ENCODE data around the gene PARK7. TPM values are rescaled to one million over a fixed set of nuclear protein-coding genes. Genes with fewer than 3 reads are reported as not detected.

PARK7 gene
- total RNA-seq, 1 donor from 2014 or later: 514 TPM

DNA sequence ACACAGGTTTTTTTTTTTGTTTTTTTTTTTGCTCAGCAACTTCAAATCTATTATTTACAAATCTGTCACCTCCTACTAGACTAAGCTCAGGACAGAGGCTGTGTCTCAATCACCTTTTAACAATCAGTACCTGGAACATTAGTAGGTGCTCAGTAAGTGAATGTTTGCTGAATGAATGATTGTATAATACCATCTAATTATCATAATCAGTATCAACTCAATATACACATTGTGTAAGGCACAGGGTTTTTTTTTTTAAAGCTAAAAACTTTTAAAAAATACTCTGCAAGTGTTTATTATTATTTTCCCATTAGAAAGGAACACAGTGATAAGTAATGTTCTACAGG is 55.4 kb downstream of the PARK7 start:
- no peak for DNase-seq (ENCODE audit: low spot score)
- intact Hi-C loops (cut with micrococcal nuclease): no loop called here

DNA sequence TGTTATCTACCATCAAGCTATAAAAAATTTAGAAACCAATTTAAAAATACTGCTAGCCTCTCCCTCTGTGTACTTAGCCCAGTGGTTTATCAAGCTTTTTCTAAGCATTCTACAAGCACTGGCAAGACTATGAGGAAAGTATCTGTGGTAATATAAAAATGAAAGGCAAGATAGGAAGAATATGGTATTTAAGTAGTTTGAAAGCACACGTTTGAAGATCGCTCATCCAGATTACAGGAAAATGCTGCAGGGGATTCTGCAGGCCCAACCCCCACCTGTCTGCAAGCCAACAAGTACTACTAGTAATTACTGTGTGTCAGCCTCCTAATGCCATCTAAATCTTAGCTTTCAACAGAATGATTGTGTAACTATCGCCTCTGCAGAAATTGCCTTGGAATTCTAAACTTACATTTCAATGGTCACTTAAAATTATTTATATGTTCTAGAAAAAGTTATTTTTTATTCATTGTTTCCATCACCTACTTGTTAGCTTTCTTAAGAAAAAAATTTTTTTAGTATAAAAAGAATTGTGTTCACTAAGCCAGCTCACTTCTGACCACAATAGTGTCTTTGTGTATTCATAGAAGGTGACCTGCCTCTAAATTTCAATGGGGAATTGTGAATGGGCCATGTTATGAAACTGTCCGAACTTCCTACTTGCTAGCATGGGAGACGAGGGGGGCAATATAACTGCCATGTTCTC is 56.1 kb downstream of the PARK7 start:
- intact Hi-C loops (cut with micrococcal nuclease): no loop called here
- peaks cover 3% of the 10 kb centered on the region for H3K4me1 Mint-ChIP-seq (ENCODE audit: low read depth)
- H3K27ac Mint-ChIP-seq: no peak overlapping the region
- H3K27me3 Mint-ChIP-seq (ENCODE audit: low read depth): peaks cover 21% of the 10 kb centered on the region
- no peaks in the 10 kb centered on the region for H3K36me3 Mint-ChIP-seq (ENCODE audit: low read depth)
- H3K4me3 Mint-ChIP-seq (ENCODE audit: low read depth): no peak overlapping the region
- DNase-seq (ENCODE audit: low spot score): no peak
- no peaks in the 10 kb centered on the region for H3K9me3 Mint-ChIP-seq

More for the DNA sequence above, 55.4 kb downstream of the PARK7 start:
- Mint-ChIP-seq H3K27ac (no peak overlapping the region), H3K4me1 (ENCODE audit: low read depth) (peaks cover 3% of the 10 kb centered on the region), H3K27me3 (ENCODE audit: low read depth) (peaks cover 15% of the 10 kb centered on the region), H3K9me3 (no peaks in the 10 kb centered on the region), H3K4me3 (ENCODE audit: low read depth) (no peak overlapping the region), H3K36me3 (ENCODE audit: low read depth) (no peaks in the 10 kb centered on the region)

DNA sequence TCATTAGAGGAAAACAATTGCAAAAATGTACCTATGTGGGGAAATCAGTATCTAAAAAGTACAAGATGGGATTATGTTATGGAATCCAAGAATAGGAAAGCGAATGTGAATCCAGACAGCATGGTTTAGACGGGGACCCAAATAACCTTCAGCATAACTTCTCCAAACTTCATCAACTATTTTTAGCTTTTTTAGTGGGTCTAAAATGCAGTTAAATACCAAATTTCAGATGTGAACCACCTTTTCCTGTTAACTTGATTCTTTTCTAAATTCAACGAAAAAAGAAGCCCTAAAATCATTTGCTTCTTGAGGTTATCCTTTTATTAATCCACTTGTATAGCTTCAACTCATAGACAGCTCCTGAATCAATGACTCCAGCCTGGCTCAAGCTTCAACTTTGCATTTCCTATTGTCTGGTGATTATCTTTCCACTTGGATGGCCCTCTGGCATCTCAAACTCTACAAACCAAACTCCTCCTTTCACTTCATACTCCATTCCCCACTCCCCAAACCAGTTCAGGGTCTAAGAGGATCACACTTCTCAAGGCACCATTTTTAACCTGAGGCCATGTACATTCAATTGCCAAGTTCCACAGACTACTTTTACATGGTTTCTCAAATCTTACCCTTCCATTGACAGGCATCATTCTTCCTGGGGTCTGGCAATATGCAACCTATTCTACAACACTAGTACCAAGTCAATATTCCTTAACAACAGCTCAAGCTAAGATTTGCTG is 57.1 kb downstream of the PARK7 start:
- H3K27ac Mint-ChIP-seq: no peak overlapping the region
- intact Hi-C loops (cut with micrococcal nuclease): no loop called here
- no peaks in the 10 kb centered on the region for H3K36me3 Mint-ChIP-seq (ENCODE audit: low read depth)
- H3K9me3 Mint-ChIP-seq: no peaks in the 10 kb centered on the region
- H3K4me1 Mint-ChIP-seq (ENCODE audit: low read depth): peaks cover 3% of the 10 kb centered on the region
- DNase-seq (ENCODE audit: low spot score): no peak
- no peak overlapping the region for H3K4me3 Mint-ChIP-seq (ENCODE audit: low read depth)
- H3K27me3 Mint-ChIP-seq (ENCODE audit: low read depth): peaks cover 29% of the 10 kb centered on the region

DNA sequence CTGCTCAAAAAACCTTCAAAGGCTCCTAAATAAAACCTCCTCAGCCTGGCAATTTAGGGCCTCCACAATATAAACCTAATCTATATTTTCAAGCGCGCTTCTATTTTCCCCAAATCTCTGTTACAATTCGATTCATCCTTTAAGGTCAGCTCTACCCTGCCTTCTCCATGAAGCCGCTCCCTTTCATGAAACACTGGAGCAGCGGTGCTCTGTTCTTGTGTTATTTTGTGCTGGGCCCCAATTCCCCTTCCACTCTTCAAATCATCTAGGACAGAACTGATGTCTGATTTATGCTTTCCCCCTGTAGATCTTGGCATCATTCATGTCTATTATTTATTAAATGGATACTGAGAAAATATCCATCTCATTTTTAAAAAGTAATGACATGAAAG is 57.7 kb downstream of the PARK7 start:
- Mint-ChIP-seq H3K4me3 (ENCODE audit: low read depth) (no peak overlapping the region), H3K27me3 (ENCODE audit: low read depth) (peaks cover 34% of the 10 kb centered on the region), H3K4me1 (ENCODE audit: low read depth) (peaks cover 3% of the 10 kb centered on the region), H3K9me3 (no peaks in the 10 kb centered on the region), H3K27ac (no peak overlapping the region), H3K36me3 (ENCODE audit: low read depth) (no peaks in the 10 kb centered on the region)
- intact Hi-C loops (cut with micrococcal nuclease): no loop called here
- DNase-seq (ENCODE audit: low spot score): no peak

DNA sequence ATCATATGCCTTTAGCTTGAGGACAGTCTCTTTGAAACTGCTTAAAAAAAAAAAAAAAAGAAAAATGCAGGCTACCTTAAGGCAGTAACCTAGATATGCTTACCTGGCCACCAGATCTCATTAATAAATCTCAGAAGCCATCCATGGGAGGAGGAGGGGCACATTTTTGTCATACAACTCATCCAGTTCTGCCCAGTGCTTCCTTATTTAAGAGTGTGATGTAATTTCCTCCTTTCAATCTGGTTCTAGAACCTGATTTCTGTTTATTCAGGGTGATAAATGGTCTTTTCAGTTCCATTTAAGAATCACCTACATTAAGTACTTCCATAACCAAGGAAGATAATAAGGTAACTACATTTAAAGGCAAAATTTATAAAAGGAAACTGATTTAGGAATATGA is 58.5 kb downstream of the PARK7 start:
- H3K36me3 Mint-ChIP-seq (ENCODE audit: low read depth): no peaks in the 10 kb centered on the region
- intact Hi-C loops (cut with micrococcal nuclease): no loop called here
- H3K27ac Mint-ChIP-seq: no peak overlapping the region
- H3K4me1 Mint-ChIP-seq (ENCODE audit: low read depth): peaks cover 4% of the 10 kb centered on the region
- no peak overlapping the region for H3K4me3 Mint-ChIP-seq (ENCODE audit: low read depth)
- peaks cover 42% of the 10 kb centered on the region for H3K27me3 Mint-ChIP-seq (ENCODE audit: low read depth)
- no peaks in the 10 kb centered on the region for H3K9me3 Mint-ChIP-seq
- DNase-seq (ENCODE audit: low spot score): no peak

DNA sequence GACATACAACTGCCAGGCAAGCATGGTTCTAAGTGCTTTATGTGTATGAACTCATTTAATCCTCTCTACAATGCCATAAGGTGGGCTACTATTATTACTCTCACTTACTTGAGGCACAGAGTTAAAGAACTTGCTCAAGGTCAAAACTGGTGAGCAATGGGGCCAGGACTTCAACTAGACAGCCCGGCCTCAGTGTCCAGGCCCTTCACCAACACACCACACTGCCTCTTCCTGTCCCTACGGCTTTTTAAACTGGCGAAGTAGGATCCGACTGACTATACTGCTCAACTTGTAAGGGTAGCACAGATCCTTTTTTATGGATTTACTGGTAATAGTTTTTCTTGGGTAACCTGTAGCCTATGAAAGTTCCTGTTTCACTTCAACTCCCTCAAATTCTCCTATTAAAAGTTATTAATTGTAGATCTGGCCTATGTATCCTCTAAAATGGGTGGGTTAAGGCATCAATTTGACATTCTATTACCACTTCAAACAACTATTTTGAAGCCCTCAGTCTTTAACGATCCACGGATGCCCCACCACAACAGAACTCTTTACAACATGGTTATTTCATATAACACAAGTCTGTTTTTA is 60.3 kb downstream of the PARK7 start:
- H3K27me3 Mint-ChIP-seq (ENCODE audit: low read depth): peaks cover 45% of the 10 kb centered on the region
- H3K27ac Mint-ChIP-seq: no peak overlapping the region
- H3K4me3 Mint-ChIP-seq (ENCODE audit: low read depth): no peak overlapping the region
- DNase-seq (ENCODE audit: low spot score): no peak
- H3K36me3 Mint-ChIP-seq (ENCODE audit: low read depth): no peaks in the 10 kb centered on the region
- H3K4me1 Mint-ChIP-seq (ENCODE audit: low read depth): peaks cover 12% of the 10 kb centered on the region
- intact Hi-C loops (cut with micrococcal nuclease): no loop called here
- no peaks in the 10 kb centered on the region for H3K9me3 Mint-ChIP-seq

DNA sequence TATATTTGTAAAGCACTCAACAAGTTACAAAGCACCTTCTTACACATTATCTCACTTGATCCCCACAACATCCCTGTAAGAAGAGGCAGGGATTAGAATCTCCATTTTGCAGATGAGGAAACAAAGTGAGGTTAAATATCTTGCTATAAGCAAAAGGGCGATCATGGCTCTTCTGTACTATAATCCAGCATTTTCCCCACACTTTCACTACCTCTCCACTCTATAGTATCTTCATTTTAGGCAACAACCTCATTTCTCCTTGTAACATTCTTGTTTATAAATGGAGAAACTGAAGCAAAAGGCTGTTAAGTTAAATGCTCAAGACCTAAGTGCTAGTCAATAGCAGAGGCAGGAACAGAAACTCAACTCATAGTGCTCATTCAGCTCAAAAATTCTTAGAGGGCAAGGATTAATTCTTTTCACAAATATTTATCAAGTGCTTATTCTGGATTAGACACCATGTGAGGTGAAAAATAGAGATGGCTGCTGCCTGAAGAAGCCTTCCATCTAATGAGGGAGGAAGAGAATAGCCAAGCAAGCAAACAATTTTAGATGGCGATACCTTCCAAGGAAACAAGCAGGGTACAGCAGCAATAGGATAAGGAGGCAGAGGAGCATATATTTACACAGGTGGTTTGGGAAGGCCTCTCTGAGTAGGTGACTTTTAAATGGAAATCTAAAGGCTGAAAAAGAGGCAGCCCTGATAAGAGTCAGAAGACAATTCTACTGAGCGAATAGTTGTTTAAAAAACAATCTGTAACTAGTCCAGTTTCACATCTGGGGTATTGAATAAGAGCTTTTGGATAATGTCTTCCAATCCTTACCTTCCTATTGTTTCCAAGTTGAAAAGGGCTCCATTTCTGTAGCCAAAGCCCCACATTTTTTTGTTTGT is 61.1 kb downstream of the PARK7 start:
- DNase-seq (ENCODE audit: low spot score): no peak
- intact Hi-C loops (cut with micrococcal nuclease): no loop called here
- peaks cover 13% of the 10 kb centered on the region for H3K4me1 Mint-ChIP-seq (ENCODE audit: low read depth)
- H3K9me3 Mint-ChIP-seq: no peaks in the 10 kb centered on the region
- no peak overlapping the region for H3K27ac Mint-ChIP-seq
- H3K27me3 Mint-ChIP-seq (ENCODE audit: low read depth): peaks cover 54% of the 10 kb centered on the region
- H3K4me3 Mint-ChIP-seq (ENCODE audit: low read depth): no peak overlapping the region
- H3K36me3 Mint-ChIP-seq (ENCODE audit: low read depth): no peaks in the 10 kb centered on the region

DNA sequence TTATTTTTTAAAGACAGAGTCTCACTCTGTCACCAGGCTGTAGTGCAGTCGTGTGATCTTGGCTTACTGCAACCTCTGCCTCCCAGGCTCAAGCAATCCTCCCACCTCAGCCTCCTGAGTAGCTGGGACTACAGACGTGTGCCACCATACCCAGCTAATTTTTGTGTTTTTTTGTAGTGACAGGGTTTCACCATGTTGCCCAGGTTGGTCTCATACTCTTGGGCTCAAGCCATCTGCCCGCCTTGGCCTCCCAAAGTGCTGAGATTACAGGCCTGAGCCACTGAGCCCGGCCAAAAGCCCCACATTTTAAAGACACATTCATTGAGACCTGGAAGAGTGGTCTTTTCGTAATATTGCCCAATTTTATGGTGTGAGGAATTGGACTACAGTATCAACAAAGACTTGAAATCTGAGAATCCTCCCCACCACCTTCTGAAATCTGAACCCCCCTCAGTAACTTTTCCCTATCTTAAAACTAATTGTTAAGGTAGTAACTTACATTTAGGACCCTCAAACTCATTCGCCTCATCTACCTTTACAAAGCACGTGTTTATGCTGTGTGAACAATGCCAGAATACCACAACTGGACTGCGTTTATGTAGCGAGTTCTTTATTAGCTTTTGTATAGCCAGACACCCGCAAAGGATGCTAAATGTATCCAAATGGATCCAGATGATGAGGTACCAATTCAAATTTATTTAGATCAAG is 61.9 kb downstream of the PARK7 start:
- peaks cover 56% of the 10 kb centered on the region for H3K27me3 Mint-ChIP-seq (ENCODE audit: low read depth)
- no peak overlapping the region for H3K4me3 Mint-ChIP-seq (ENCODE audit: low read depth)
- intact Hi-C loops (cut with micrococcal nuclease): no loop called here
- no peaks in the 10 kb centered on the region for H3K36me3 Mint-ChIP-seq (ENCODE audit: low read depth)
- H3K4me1 Mint-ChIP-seq (ENCODE audit: low read depth): peaks cover 11% of the 10 kb centered on the region
- no peak overlapping the region for H3K27ac Mint-ChIP-seq
- H3K9me3 Mint-ChIP-seq: no peaks in the 10 kb centered on the region
- DNase-seq (ENCODE audit: low spot score): no peak

DNA sequence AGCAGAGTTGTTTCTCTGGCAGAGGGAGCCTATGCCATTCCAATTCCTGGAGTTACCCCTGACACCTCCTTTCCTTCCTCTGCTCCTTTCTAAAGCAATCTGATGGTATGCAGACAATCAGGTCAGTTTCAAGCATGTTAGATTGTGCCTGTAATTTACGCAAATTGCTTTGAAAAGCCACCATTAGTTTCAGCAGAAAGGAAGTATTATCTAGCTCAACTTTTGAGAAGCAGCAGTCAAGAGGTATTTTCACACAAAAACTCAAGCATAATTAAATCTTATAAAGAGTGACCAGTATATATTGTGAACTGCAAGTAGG is 62.4 kb downstream of the PARK7 start:
- no peak overlapping the region for H3K4me3 Mint-ChIP-seq (ENCODE audit: low read depth)
- intact Hi-C loops (cut with micrococcal nuclease): no loop called here
- no peak overlapping the region for H3K27ac Mint-ChIP-seq
- DNase-seq (ENCODE audit: low spot score): no peak
- peaks cover 58% of the 10 kb centered on the region for H3K27me3 Mint-ChIP-seq (ENCODE audit: low read depth)
- H3K4me1 Mint-ChIP-seq (ENCODE audit: low read depth): peaks cover 11% of the 10 kb centered on the region
- H3K9me3 Mint-ChIP-seq: no peaks in the 10 kb centered on the region
- H3K36me3 Mint-ChIP-seq (ENCODE audit: low read depth): no peaks in the 10 kb centered on the region

DNA sequence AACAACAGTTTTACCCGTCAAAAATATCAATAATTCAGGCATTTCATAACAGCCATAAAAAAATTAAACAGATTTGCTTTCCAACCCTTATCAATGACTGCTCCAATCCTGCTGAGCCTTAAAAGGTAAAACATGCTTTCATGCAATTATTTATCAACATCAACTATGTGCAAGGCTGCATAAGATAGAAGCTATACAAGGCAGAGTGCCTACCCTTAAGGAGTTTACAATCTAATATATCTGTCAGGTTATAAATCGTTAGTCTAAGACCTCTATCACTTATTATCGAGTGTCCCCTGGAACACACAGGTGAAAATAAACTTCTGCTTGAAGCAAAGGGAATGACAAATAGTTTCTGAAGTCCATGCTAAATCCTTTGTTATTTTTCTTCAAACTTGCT is 62.8 kb downstream of the PARK7 start:
- H3K36me3 Mint-ChIP-seq (ENCODE audit: low read depth): no peaks in the 10 kb centered on the region
- no peaks in the 10 kb centered on the region for H3K9me3 Mint-ChIP-seq
- H3K4me1 Mint-ChIP-seq (ENCODE audit: low read depth): peaks cover 11% of the 10 kb centered on the region
- no peak overlapping the region for H3K27ac Mint-ChIP-seq
- peaks cover 57% of the 10 kb centered on the region for H3K27me3 Mint-ChIP-seq (ENCODE audit: low read depth)
- H3K4me3 Mint-ChIP-seq (ENCODE audit: low read depth): no peak overlapping the region
- intact Hi-C loops (cut with micrococcal nuclease): no loop called here
- no peak for DNase-seq (ENCODE audit: low spot score)

DNA sequence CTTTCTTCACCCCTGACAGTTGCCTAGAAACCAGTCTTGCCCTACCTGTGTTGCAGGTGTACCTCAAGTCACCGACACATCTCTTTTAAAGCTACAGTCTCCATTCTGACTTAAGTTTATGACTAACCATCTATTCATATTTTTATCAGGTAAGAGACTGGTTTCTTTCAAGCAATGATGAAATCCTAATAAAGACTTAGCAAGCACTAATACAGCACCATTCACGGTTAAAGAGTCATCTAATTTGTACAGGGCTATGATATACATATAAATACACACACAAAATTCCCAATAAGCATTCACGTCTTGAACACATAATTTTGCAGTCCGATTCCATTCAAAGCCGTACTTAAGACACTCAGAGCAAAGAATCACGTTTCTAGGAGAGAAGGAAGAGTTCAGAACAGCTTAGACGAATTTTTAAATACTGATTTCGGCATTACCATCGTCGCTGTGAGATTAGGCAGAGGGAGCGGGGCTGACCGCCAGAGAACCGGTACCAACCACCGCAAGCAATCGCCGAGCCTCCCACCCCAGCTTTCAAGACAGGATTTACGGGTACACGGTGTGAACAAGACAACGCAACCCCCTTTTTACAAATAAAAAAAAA is 63.7 kb downstream of the PARK7 start:
- Mint-ChIP-seq H3K36me3 (ENCODE audit: low read depth) (no peaks in the 10 kb centered on the region), H3K27ac (peak overlapping the region; percentile 24), H3K4me1 (ENCODE audit: low read depth) (peaks cover 11% of the 10 kb centered on the region), H3K27me3 (ENCODE audit: low read depth) (peaks cover 56% of the 10 kb centered on the region), H3K4me3 (ENCODE audit: low read depth) (peak overlapping the region; percentile 88), H3K9me3 (no peaks in the 10 kb centered on the region)
- intact Hi-C loops (cut with micrococcal nuclease): no loop called here
- no peak for DNase-seq (ENCODE audit: low spot score)

DNA sequence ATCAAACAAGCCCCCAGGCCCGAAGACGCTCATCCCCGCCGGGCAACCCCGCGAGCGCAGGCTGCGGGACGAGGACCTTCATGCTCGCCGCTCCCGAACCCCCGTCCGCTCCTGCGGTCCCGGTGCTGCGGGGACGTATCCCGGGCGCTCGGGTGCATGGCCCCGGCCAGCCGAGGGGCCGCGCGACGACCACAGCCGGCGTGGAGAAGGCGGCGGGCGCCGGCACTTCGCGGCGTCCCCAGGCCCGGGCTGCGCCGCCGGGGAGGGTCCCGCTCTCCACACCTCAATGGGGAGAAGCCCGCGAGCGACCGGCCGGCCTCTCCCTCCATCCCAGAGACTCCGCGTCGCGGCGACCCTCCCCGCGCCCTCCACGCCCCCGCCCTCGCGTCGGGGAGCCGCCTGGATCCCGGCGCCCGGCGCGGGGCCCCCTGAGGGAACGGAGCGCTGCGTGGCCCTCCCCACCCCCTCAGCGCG is 64.2 kb downstream of the PARK7 start:
- Mint-ChIP-seq H3K36me3 (ENCODE audit: low read depth) (no peaks in the 10 kb centered on the region), H3K4me3 (ENCODE audit: low read depth) (peak overlapping the region; percentile 88), H3K27me3 (ENCODE audit: low read depth) (peaks cover 56% of the 10 kb centered on the region), H3K4me1 (ENCODE audit: low read depth) (peaks cover 11% of the 10 kb centered on the region), H3K9me3 (no peaks in the 10 kb centered on the region), H3K27ac (no peak overlapping the region)
- no peak for DNase-seq (ENCODE audit: low spot score)
- intact Hi-C loops (cut with micrococcal nuclease): loop anchor here (1.0 kb wide), 1 partner anchor 291 kb away; no protein-coding TSS in a partner anchor

All from activated T-helper 2 cell treated with anti-CD3 and anti-CD28 coated beads, Interferon-gamma antibody, Interleukin-2, Interleukin-4, amounts not matched to agents 10 μg/mL and 5 μg/mL and 100 μg/mL, durations not matched to agents 14 hours and 24 hours and 36 hours (primary cell).